ENCODE results near the gene NFIA. TPM values are rescaled to one million over a fixed set of nuclear protein-coding genes. Genes with fewer than 3 reads are reported as not detected.
A peak's percentile ranks its signal among the peaks of the same experiment; 100 is the strongest.

Gene NFIA
- total and polyA plus RNA-seq, 9 of the 15 experiments (the other 6 are each of a cell fraction or from before 2014, with no cell fraction given): 5.3 to 24.9 (median 9.8) TPM

GRCh38 chr1:61285371-61285885 is 203.1 kb downstream of the NFIA start (continued):
- TF ChIP-seq HMBOX1 (IDR thresholded peaks at IDR 0.05) (no peak), BRF1 (IDR thresholded peaks at IDR 0.05; ENCODE audit: borderline replicate concordance, extremely low read depth, insufficient read length) (no peak)

- intact Hi-C loops (cut with micrococcal nuclease): loop anchor here (5.0 kb wide), 1 partner anchor 165 kb away; no protein-coding TSS in a partner anchor
- 70% methylated on average over 2 of the region's 2 CpGs for WGBS (ENCODE audit: insufficient coverage, low coverage, missing lambda C conversion rate)
- H3K9me1 ChIP-seq (ENCODE audit: control insufficient read depth, insufficient read depth, low read length): no peaks in the 10 kb centered on the region
- H3K9me3 ChIP-seq (replicated peaks; ENCODE audit: control insufficient read depth, insufficient read depth, low read depth, low read length): no peaks in the 10 kb centered on the region
- FAIRE-seq (no peak), ATAC-seq (peak; percentile 26; the same call in 1 of the 3 replicates), DNase-seq (ENCODE audit: extremely low read depth in 1 of 4, low spot score in 3 of 4) (no peak)
- BruUV-seq (replicated peaks): no TSS peak
- no peaks in the 10 kb centered on the region for H3K36me3 ChIP-seq (ENCODE audit: control insufficient read depth, insufficient read depth, low read length)
- no peak overlapping the region for H3K4me2 ChIP-seq (ENCODE audit: insufficient read depth, low read length)
- H3K4me3 ChIP-seq: no peak overlapping the region
- POLR2A ChIA-PET: no interaction called here
- H3K4me1 ChIP-seq (replicated peaks in 1 of 2; ENCODE audit: control insufficient read depth in 2 of 2, insufficient read depth in 2 of 2, low read length in 2 of 2): no peaks in the 10 kb centered on the region; a peak in 1 of 5 replicates
- H4K20me1 ChIP-seq (replicated peaks; ENCODE audit: control insufficient read depth, insufficient read depth, low read length): no peaks in the 10 kb centered on the region
- TF ChIP-seq ARID3B (CRISPR knock-in tag; IDR thresholded peaks at IDR 0.05; ENCODE audit: borderline replicate concordance) (no peak), CXXC5 (CRISPR knock-in tag; IDR thresholded peaks at IDR 0.05) (no peak)
- in situ Hi-C loops (cut with MboI): no loop called here
- no peak overlapping the region for H3K9ac ChIP-seq (ENCODE audit: insufficient read depth in 1 of 2, low read depth in 2 of 2, low read length in 2 of 2)
- H3K79me2 ChIP-seq (ENCODE audit: control insufficient read depth, insufficient read depth, low read length): peaks cover 5% of the 10 kb centered on the region; the same call in 1 of the 3 replicates
- no peak overlapping the region for H2AFZ ChIP-seq (ENCODE audit: low read depth, low read length)
- H3K27ac ChIP-seq (ENCODE audit: extremely low read depth, low read depth, low read length): no peak overlapping the region
- H3K27me3 ChIP-seq (ENCODE audit: control insufficient read depth in 2 of 2, insufficient read depth in 2 of 2, low read length in 2 of 2): no peaks in the 10 kb centered on the region
- CTCF ChIA-PET (ENCODE audit: low intra/inter-chr PET ratio): no interaction called here
Measured at GRCh38 chr1:61287014-61287413, 204.7 kb downstream of the NFIA start.
